Hematopoietic multipotent progenitor cell treated with erythropoietin and hydrocortisone succinate and interleukin-3 and kit ligand, for 15 days (in vitro differentiated cells): ENCODE data around the gene EGR2.
A peak's percentile ranks its signal among the peaks of the same experiment; 100 is the strongest.
"Not testable (repeated sequence)": the region's sequence is repeated elsewhere in the genome, so short reads cannot be mapped to it uniquely, and the experiment has no call there.

Experiments
- DNase-seq: peaks from one replicate; pipeline ENCODE4 v3.0.0-alpha.2; 2015; ENCODE audit warnings: low spot score

EGR2 gene

DNA sequence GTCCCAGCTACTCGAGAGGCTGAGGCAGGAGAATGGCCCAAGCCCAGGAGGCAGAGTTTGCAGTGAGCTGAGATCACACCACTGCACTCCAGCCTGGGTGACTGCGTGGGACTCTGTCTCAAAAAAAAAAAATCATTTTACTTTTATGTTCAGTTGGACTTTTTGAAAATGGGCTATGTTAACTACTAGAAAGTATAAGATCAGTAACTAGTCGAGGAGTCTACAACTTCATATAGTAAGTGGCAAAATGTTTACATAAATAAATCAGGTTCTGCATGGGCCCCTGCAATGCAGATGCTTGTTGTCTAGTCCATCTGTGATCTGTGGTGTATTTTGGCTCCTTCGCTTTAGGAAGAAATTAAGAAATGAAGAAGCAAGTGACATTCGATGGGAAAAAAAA is 23.9 kb downstream of the EGR2 start:
- DNase-seq = no peak

DNA sequence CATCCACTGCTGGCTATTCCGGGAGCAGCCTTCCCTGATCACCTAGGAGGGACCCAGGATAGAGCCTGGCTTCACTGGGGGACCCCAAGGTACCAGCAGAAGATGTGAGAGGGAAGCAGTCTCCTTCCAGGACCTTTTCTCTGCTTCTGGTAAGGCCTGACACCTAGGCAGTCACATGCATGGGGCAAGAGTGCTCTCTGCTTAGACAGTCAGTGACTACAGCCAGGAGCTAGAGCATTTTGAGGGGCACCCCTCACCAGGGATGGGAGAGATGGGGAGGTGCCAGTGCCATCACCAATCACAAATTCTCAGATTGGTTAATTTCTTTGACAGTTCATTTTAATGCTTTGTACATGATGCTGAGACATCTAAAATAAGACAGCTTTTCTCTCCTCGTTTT is 25.6 kb downstream of the EGR2 start:
- no peak for DNase-seq

DNA sequence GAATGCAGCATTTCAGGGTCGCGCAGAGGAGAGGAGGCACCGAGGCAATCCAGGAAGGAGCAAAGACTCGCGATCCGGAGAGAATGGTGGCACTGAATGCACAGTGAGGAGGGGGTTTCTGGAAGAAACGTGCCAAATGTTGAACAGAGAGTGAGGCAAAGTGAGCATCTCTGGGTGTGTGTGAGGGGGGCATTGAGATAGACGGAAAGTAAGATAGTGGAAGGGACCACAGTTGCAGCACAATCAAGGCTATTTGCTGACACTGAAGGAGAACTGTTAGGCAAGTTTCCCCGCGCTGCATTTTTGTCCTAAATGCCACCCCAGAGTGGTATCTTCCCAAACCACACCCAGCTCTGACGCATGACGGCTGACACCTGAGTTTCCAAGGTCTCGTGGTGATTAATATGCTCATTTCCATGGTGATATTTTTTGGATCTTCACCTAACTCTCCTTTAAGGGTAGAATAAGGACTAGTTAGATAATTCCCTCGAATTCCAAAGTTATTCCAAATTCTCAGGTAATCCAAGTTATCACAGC is 26.1 kb downstream of the EGR2 start:
- no peak for DNase-seq

DNA sequence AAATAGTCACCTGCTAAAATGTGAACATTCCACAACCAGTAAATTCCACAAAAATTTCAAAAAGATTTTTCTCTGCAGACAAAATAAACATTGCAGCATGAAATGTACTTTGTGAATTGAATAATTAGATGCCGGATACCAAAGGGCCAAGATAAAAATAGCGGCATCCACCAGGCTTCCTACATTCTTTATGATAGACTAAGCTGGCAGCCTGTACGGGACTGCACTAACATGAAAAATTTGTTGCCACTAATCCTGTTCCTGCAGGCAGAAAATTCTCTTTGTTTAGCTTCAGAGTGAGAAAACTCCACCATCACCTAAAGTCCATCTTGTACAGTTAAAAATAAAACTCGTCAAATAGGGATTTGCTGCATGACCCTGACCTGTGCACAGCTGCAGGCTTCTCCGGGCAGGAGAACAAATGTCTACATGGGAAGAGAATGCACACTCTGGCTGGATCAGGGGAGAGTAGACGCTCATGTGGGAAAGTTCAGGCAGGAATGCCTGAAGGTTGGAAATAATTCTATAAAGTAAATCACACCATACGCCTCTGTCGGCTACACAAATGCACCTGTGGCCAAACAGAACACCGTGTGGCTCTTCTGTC is 27.2 kb downstream of the EGR2 start:
- DNase-seq = no peak

DNA sequence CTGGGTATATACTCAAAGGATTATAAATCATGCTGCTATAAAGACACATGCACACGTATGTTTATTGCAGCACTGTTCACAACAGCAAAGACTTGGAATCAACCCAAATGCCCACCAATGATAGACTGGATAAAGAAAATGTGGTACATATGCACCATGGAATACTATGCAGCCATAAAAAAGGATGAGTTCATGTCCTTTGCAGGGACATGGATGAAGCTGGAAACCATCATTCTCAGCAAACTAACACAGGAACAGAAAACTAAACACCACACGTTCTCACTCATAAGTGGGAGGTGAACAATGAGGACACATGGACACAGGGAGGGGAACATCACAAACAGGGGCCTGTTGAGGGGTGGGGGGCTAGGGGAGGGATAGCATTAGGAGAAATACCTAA is 27.9 kb downstream of the EGR2 start:
- DNase-seq = not testable (repeated sequence)

DNA sequence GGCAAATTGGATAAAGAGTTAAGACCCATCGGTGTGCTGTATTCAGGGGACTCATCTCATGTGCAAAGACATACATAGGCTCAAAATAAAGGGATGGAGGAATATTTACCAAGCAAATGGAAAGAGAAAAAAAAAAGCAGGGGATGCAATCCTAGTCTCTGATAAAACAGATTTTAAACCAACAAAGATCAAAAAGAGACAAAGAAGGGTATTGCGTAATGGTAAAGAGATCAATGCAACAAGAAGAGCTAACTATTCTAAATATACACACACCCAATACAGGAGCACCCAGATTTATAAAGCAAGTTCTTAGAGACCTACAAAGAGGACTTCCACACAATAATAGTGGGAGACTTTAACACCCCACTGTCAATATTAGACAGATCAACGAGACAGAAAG is 31.6 kb downstream of the EGR2 start:
- not testable (repeated sequence) for DNase-seq

DNA sequence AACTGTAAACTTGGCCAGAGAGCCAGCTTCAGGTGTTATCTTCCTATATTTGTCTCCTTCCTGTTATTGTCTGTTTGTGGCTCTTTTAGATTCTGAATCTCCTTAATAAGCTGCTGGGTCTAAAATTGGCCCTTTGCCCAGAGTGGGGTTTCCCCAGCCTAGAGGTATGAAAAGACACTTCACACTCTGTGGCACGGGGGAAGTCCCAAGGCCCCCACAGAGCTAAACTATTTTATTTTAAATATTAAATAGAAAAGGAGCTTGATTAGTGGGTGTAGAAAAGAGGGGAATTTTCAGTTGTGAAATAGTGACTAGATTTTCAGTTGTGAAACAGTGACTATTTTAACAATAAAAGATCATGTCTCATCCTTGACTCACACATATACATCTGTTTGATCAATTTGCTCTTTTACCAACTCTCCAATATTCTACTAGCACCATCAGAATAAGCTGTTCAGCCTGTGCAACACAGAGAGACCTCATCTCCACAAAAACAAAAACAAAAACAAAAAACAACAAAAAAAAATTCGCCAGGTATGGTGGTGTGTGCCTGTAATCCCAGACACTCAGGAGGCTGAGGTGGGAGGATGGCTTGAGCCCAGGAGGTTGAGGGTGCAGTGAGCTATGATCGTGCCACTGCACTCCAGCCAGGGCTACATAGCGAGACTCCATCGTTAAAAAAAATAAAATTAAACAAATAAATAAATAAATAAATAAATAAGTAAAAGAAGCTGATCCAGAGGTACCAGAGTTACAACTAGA is 36.5 kb downstream of the EGR2 start:
- no peak for DNase-seq

DNA sequence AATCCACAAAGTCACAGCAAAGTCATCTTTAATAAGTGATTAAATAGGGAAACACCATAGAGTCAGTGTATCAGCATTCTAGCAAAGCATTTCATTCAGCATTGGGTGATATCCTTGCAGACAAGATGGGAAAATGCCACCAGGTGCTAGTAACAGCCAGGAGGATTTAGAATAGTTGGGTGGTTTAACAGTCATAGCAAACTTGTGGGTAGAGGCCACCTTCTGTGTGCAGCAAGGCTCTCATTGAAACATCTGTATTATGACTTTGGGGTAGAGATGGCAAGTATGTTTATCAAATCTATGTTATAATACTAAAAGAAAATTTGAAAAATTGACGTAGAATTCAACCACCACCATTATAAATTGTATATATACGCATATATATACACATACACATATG is 38.0 kb downstream of the EGR2 start:
- DNase-seq = no peak

DNA sequence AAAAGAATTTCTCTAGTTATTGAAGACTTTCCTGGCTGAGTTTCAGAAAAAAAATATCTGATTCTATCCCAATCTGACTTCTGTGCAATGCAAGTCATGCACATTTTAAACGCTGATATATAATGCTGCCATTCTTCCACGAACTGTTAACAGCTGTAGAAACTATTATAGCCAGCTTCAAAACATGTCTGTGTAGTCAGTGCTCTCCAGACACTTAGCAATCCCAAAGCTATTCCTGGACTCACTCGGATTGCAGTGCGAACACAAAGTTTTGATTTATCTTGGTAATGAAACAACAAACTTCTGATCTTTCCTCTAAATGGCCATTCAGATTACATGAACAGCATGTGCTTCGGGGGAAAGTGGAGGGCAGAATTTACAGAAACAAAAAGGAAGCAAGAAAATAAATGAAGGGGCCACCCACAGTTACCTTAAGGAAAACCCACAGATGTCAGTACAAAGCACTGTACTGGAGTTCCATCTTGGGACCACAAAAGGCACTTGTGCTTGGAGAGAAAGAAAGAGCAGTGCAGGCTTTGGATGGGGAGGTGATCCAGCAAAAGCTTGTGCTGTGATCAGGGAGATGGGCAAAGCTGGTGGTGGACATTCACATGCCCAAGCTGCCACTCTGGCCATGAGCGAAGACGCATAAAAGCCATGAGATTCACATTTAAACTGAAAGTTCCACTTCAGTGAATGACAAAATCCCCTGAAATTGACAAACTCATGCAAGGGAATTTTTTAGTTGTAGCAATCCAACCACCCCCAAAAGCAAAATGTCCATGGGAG is 43.8 kb downstream of the EGR2 start:
- DNase-seq = no peak

DNA sequence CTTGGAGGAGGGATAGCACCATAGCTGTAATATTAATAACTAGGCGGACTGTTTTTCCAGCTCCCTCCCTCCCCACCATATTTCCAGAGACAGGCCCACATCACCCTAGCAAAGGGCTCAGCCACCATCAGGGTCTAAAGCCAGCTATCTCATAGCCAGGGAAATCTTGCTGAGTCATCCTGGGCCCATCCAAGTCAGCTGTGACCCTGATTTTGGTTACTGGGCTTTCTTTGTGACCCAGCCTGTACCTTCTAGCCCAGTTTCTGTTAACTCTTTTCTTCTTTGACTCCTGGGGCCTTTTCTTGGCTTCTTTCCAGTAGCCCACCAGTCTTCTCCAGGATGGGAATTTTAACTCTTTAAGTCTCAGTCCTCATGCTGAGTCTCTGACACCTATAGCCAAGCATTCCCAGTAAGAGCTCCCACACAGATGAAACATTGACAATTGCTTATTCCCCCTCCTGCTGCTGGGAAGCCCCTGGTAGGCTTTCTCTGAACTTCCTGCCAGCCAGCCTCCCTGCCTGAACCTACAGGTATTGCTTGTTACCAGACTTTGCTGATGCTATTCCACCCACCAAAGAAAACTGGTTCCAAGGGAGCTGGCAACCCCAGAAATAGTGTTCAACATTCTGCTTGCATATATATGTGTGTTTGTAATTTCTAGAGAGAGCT is 46.5 kb downstream of the EGR2 start:
- DNase-seq = peak; percentile 14

DNA sequence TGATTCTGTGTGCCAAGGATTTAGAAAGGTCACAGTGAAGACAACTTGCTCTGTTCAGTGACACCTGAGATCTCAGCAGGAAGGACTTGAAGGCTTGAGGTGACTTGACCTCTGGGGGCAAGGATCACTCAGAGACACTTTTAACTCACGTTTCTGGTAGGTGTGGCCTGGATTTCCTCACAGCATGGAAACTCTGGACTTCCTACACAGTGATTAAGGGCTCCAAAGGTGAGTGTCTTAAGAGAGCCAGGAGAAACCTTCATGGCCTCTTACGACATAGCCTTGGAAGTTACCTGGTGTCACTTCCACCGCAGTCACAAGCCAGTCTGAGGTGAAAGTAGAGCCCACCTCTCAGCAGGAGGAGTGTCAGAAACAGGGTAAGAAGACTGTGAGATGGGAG is 49.8 kb downstream of the EGR2 start:
- no peak for DNase-seq

DNA sequence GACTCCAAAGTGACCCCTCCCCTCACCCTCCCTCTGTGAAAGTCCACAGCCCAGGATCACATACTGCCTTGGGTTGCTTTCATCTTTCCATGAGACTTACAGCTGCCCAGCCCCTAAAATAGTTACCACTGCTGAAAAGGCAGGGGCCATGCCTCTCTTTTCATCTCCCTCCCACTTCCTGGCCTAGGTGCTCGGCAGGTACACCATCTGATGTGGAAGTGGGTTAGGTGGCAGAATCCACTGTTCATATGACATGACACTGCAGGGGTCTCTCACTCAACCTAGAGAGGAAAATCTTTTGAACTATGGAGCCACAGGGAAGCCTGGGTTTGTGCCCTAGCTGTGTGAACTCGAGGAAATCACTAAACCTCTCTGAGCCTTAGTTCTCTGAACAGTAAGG is 50.4 kb downstream of the EGR2 start:
- DNase-seq = no peak

DNA sequence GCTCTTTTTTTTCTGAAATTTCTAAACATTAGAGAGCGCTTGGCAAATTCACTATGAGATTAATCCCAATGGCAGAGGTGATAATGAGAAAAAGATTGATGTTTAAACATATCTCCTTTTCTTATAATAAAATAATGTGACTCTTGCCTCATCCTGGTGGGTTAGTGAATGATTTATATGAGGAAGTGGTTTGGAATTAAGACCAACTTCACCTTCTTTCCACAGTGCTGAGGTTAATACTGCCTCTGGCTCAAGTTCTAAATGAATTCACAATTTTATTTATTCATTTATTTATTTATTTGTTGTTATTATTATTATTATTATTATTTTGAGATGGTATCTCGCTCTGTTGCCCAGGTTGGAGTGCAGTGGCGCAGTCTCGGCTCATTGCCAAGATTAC is 52.2 kb downstream of the EGR2 start:
- DNase-seq = no peak

DNA sequence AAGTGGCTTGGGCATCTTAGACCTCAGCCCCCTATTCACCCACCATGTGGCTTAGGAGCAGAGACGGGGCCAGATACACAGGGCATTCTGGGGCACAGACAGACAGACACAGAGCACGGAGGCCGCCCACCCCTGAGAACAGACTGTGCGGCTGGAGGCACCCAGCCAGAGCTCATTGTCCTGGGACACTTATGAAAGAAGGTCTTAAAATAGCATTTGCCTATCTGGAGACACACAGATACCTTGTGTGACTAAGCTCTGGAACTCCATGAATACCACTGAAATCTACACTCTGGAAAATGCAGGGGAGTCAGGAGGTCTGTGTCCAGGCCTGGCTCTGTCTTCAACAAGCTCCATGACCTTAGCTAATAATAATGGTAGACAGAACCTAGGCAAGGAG is 53.0 kb downstream of the EGR2 start:
- DNase-seq = no peak
